ENCODE results near the gene NIPBL.

GRCh38 chr5:37090123-37090726 lies 213.7 kb downstream of the NIPBL start:
- no peak for TF ChIP-seq CTCF (IDR thresholded peaks at IDR 0.05)
- TF ChIP-seq ZNF423 (CRISPR knock-in tag; IDR thresholded peaks at IDR 0.05) = no peak
- no peak for TF ChIP-seq ETV6 (CRISPR knock-in tag; IDR thresholded peaks at IDR 0.05)
- TF ChIP-seq GRHL2 (CRISPR knock-in tag; IDR thresholded peaks at IDR 0.05; ENCODE audit: insufficient replicate concordance, severe bottlenecking) = no peak
- TF ChIP-seq, protein P1, sequence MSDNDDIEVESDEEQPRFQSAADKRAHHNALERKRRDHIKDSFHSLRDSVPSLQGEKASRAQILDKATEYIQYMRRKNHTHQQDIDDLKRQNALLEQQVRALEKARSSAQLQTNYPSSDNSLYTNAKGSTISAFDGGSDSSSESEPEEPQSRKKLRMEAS (CRISPR knock-in tag; IDR thresholded peaks at IDR 0.05) = no peak
- TF ChIP-seq GABPB1 (CRISPR knock-in tag; IDR thresholded peaks at IDR 0.05) = no peak
- no peak for TF ChIP-seq TEAD4 (CRISPR knock-in tag; IDR thresholded peaks at IDR 0.05)
- no peak for TF ChIP-seq ZNF121 (CRISPR knock-in tag; IDR thresholded peaks at IDR 0.05)
- TF ChIP-seq, protein P2, sequence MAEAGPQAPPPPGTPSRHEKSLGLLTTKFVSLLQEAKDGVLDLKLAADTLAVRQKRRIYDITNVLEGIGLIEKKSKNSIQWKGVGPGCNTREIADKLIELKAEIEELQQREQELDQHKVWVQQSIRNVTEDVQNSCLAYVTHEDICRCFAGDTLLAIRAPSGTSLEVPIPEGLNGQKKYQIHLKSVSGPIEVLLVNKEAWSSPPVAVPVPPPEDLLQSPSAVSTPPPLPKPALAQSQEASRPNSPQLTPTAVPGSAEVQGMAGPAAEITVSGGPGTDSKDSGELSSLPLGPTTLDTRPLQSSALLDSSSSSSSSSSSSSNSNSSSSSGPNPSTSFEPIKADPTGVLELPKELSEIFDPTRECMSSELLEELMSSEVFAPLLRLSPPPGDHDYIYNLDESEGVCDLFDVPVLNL (CRISPR knock-in tag; IDR thresholded peaks at IDR 0.05; ENCODE audit: borderline replicate concordance, low read depth) = no peak

Data from WTC11 (cell line).